HEK293 (cell line): ENCODE measurements around the gene LDLRAD3.
A peak's percentile ranks its signal among the peaks of the same experiment; 100 is the strongest.

ENCODE experiments used
- CTCF ChIA-PET: fragments of 350-600 bp; formaldehyde crosslinking; extraction: SDS; loops from one replicate; lab custom pipeline; 2021; ENCODE audit warnings: antibody characterized with exemption; lab: Yijun Ruan, JAX
- POLR2A ChIA-PET: fragments of 300-600 bp; formaldehyde crosslinking; extraction: SDS; loops from one replicate; lab custom pipeline; 2020; ENCODE audit warnings: antibody characterized with exemption, inconsistent platforms; lab: Yijun Ruan, JAX
- H3K27ac ChIP-seq: fragments of 200-500 bp; sonication (Bioruptor generic); 2 replicates; pipeline ENCODE4 v1.5.1; 2014; ENCODE audit warnings: low read depth, low read length, control low read depth, inconsistent platforms; ENCODE audit errors: extremely low read depth
- H3K36me3 ChIP-seq, 2 experiments: fragments of 200-500 bp in 1 of 2; sonication (Bioruptor generic) in 1 of 2; 1 replicate in 1 of 2; 2 replicates in 1 of 2; pipeline ENCODE4 v1.5.1; 2014 to 2017; ENCODE audit warnings: inconsistent platforms in 2 of 2, low read length in 2 of 2; ENCODE audit not compliant: control insufficient read depth in 2 of 2, insufficient read depth in 1 of 2
- H3K4me1 ChIP-seq: fragments of 200-500 bp; sonication (Bioruptor generic); 2 replicates; pipeline ENCODE4 v1.5.1; 2014; ENCODE audit warnings: mild to moderate bottlenecking, low read length, inconsistent platforms; ENCODE audit not compliant: control insufficient read depth, insufficient read depth
- H3K4me3 ChIP-seq: 2 replicates; pipeline ENCODE4 v1.5.1; 2011; ENCODE audit warnings: low read depth, mild to moderate bottlenecking, control low read depth, low read length, moderate library complexity
- H3K9me3 ChIP-seq: fragments of 200-500 bp; sonication (Bioruptor generic); 2 replicates; pipeline ENCODE4 v1.5.1; 2014; ENCODE audit warnings: low read depth, low read length, inconsistent platforms; ENCODE audit not compliant: control insufficient read depth, insufficient read depth
- MEIS1 ChIP-seq: sonication (generic); formaldehyde crosslinking; IDR thresholded peaks from 2 replicates; pipeline ENCODE4 v1.8.1; 2022; ENCODE audit warnings: missing genetic modification reagents, mild to moderate bottlenecking, borderline replicate concordance
- PRDM1 ChIP-seq: fragments of 450-650 bp; formaldehyde crosslinking; IDR thresholded peaks from 2 replicates; pipeline ENCODE4; 2016; ENCODE audit warnings: missing biosample characterization, missing genetic modification characterization
- ZBTB17 ChIP-seq: fragments of 450-650 bp; formaldehyde crosslinking; IDR thresholded peaks from 2 replicates; pipeline ENCODE4 v1.5.1; 2016; ENCODE audit warnings: missing biosample characterization, missing genetic modification characterization
- ZFHX2 ChIP-seq: fragments of 450-650 bp; formaldehyde crosslinking; conservative IDR thresholded peaks from 2 replicates; pipeline ENCODE4 v1.5.1; 2016; ENCODE audit warnings: missing biosample characterization, missing genetic modification characterization
- ZNF112 ChIP-seq: fragments of 450-650 bp; formaldehyde crosslinking; IDR thresholded peaks from 2 replicates; pipeline ENCODE4 v1.5.0; 2017; ENCODE audit warnings: missing biosample characterization, missing genetic modification characterization
- ZNF169 ChIP-seq: fragments of 450-650 bp; formaldehyde crosslinking; IDR thresholded peaks from 2 replicates; pipeline ENCODE4 v1.5.1; 2016; ENCODE audit warnings: missing biosample characterization, missing genetic modification characterization
- ZNF24 ChIP-seq: fragments of 450-650 bp; formaldehyde crosslinking; IDR thresholded peaks from 2 replicates; pipeline ENCODE4 v1.5.1; 2016; ENCODE audit warnings: missing biosample characterization, missing genetic modification characterization
- ZNF354C ChIP-seq: fragments of 450-650 bp; formaldehyde crosslinking; IDR thresholded peaks from 2 replicates; pipeline ENCODE4 v1.5.1; 2016; ENCODE audit warnings: missing biosample characterization, missing genetic modification characterization, low read depth, borderline replicate concordance
- ZNF404 ChIP-seq: fragments of 450-650 bp; formaldehyde crosslinking; IDR thresholded peaks from 2 replicates; pipeline ENCODE4 v1.5.1; 2017; ENCODE audit warnings: missing biosample characterization, missing genetic modification characterization
- ZNF529 ChIP-seq: fragments of 450-650 bp; formaldehyde crosslinking; IDR thresholded peaks from 2 replicates; pipeline ENCODE4 v1.5.1; 2017; ENCODE audit warnings: missing genetic modification characterization, missing biosample characterization; ENCODE audit not compliant: insufficient replicate concordance
- ZNF560 ChIP-seq: fragments of 450-650 bp; formaldehyde crosslinking; IDR thresholded peaks from 2 replicates; pipeline ENCODE4 v1.5.1; 2017; ENCODE audit warnings: missing biosample characterization, missing genetic modification characterization, borderline replicate concordance
- ZNF571 ChIP-seq: fragments of 450-650 bp; formaldehyde crosslinking; IDR thresholded peaks from 2 replicates; pipeline ENCODE4 v1.5.0; 2017; ENCODE audit warnings: missing biosample characterization, missing genetic modification characterization
- ZNF600 ChIP-seq: fragments of 450-650 bp; formaldehyde crosslinking; IDR thresholded peaks from 2 replicates; pipeline ENCODE4 v1.5.1; 2016; ENCODE audit warnings: missing biosample characterization, missing genetic modification characterization
- ZNF776 ChIP-seq: fragments of 450-650 bp; formaldehyde crosslinking; IDR thresholded peaks from 2 replicates; pipeline ENCODE4 v1.5.0; 2017; ENCODE audit warnings: missing biosample characterization, missing genetic modification characterization, borderline replicate concordance
- ZNF843 ChIP-seq: fragments of 450-650 bp; formaldehyde crosslinking; IDR thresholded peaks from 2 replicates; pipeline ENCODE4 v1.5.1; 2016; ENCODE audit warnings: missing biosample characterization, missing genetic modification characterization
- TF ChIP-seq, protein P1 (sequence below): fragments of 450-650 bp; formaldehyde crosslinking; IDR thresholded peaks from 2 replicates; pipeline ENCODE4 v1.5.1; 2016; ENCODE audit warnings: missing biosample characterization, missing genetic modification characterization
- TF ChIP-seq, protein P2 (sequence below): fragments of 450-650 bp; formaldehyde crosslinking; IDR thresholded peaks from 2 replicates; pipeline ENCODE4 v1.5.1; 2016; ENCODE audit warnings: missing biosample characterization, missing genetic modification characterization
- TF ChIP-seq, protein P3 (sequence below): fragments of 450-650 bp; formaldehyde crosslinking; IDR thresholded peaks from 2 replicates; pipeline ENCODE4 v1.5.1; 2016; ENCODE audit warnings: missing biosample characterization, missing genetic modification characterization
- TF ChIP-seq, protein P4 (sequence below): fragments of 450-650 bp; formaldehyde crosslinking; IDR thresholded peaks from 2 replicates; pipeline ENCODE4 v1.5.1; 2016; ENCODE audit warnings: missing biosample characterization, missing genetic modification characterization, borderline replicate concordance

LDLRAD3 gene

DNA sequence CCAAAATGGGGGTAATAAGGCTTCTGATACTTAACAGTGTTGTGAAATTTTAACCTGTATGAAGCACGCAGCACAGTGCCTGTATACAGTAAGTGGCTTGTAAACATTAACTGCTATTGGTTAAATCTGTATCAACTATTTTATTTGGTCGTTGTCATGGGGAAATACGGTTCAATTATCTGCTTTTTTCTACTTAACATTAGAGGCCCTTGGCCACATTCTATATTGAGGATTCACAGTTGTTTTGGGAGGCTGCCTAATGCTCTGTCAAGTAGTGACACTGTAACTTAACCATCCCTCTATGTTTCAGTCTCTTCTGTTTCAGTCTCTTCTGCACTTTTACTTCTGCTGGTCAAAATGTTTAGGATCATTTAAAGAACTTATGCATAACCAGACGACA is 95.6 kb downstream of the LDLRAD3 start:
- Histone ChIP-seq H3K4me3 (no peak overlapping the region), H3K4me1 (no peaks in the 10 kb centered on the region), H3K27ac (no peak overlapping the region), H3K9me3 (no peaks in the 10 kb centered on the region), H3K36me3 (no peaks in the 10 kb centered on the region)
- POLR2A ChIA-PET = no interaction called here
- CTCF ChIA-PET = interaction anchor here (0.6 to 1.6 kb wide), 4 partner anchors 10 to 219 kb away, joined by 3 to 8 read pairs (median 3); no protein-coding TSS in a partner anchor
- TF ChIP-seq ZNF24 (tag by site-specific recombination) (no peak), ZNF776 (tag by site-specific recombination) (no peak), ZNF404 (tag by site-specific recombination) (no peak), ZNF169 (tag by site-specific recombination) (no peak), PRDM1 (tag by site-specific recombination) (no peak), ZNF600 (tag by site-specific recombination) (no peak), ZFHX2 (tag by site-specific recombination) (no peak), ZNF112 (no peak), ZNF354C (tag by site-specific recombination) (no peak), ZBTB17 (tag by site-specific recombination) (no peak), ZNF843 (tag by site-specific recombination) (no peak), ZNF560 (tag by site-specific recombination) (no peak), ZNF571 (tag by site-specific recombination) (no peak), MEIS1 (CRISPR knock-in tag) (no peak), ZNF529 (no peak)
- TF ChIP-seq, protein P1, sequence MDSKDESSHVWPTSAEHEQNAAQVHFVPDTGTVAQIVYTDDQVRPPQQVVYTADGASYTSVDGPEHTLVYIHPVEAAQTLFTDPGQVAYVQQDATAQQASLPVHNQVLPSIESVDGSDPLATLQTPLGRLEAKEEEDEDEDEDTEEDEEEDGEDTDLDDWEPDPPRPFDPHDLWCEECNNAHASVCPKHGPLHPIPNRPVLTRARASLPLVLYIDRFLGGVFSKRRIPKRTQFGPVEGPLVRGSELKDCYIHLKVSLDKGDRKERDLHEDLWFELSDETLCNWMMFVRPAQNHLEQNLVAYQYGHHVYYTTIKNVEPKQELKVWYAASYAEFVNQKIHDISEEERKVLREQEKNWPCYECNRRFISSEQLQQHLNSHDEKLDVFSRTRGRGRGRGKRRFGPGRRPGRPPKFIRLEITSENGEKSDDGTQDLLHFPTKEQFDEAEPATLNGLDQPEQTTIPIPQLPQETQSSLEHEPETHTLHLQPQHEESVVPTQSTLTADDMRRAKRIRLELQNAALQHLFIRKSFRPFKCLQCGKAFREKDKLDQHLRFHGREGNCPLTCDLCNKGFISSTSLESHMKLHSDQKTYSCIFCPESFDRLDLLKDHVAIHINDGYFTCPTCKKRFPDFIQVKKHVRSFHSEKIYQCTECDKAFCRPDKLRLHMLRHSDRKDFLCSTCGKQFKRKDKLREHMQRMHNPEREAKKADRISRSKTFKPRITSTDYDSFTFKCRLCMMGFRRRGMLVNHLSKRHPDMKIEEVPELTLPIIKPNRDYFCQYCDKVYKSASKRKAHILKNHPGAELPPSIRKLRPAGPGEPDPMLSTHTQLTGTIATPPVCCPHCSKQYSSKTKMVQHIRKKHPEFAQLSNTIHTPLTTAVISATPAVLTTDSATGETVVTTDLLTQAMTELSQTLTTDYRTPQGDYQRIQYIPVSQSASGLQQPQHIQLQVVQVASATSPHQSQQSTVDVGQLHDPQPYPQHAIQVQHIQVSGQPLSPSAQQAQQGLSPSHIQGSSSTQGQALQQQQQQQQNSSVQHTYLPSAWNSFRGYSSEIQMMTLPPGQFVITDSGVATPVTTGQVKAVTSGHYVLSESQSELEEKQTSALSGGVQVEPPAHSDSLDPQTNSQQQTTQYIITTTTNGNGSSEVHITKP (tag by site-specific recombination) = no peak
- TF ChIP-seq, protein P2, sequence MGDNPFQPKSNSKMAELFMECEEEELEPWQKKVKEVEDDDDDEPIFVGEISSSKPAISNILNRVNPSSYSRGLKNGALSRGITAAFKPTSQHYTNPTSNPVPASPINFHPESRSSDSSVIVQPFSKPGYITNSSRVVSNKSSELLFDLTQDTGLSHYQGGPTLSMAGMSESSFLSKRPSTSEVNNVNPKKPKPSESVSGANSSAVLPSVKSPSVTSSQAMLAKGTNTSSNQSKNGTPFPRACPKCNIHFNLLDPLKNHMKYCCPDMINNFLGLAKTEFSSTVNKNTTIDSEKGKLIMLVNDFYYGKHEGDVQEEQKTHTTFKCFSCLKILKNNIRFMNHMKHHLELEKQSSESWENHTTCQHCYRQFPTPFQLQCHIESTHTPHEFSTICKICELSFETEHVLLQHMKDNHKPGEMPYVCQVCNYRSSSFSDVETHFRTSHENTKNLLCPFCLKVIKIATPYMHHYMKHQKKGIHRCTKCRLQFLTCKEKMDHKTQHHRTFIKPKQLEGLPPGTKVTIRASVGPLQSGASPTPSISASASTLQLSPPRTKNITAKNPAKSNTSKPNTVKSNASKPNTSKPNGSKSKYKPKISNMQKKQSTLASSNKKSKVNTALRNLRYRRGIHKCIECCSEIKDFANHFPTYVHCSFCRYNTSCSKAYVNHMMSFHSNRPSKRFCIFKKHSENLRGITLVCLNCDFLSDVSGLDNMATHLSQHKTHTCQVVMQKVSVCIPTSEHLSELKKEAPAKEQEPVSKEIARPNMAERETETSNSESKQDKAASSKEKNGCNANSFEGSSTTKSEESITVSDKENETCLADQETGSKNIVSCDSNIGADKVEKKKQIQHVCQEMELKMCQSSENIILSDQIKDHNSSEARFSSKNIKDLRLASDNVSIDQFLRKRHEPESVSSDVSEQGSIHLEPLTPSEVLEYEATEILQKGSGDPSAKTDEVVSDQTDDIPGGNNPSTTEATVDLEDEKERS (tag by site-specific recombination) = no peak
- TF ChIP-seq, protein P3, sequence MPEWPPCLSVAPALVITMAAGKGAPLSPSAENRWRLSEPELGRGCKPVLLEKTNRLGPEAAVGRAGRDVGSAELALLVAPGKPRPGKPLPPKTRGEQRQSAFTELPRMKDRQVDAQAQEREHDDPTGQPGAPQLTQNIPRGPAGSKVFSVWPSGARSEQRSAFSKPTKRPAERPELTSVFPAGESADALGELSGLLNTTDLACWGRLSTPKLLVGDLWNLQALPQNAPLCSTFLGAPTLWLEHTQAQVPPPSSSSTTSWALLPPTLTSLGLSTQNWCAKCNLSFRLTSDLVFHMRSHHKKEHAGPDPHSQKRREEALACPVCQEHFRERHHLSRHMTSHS (tag by site-specific recombination) = no peak

DNA sequence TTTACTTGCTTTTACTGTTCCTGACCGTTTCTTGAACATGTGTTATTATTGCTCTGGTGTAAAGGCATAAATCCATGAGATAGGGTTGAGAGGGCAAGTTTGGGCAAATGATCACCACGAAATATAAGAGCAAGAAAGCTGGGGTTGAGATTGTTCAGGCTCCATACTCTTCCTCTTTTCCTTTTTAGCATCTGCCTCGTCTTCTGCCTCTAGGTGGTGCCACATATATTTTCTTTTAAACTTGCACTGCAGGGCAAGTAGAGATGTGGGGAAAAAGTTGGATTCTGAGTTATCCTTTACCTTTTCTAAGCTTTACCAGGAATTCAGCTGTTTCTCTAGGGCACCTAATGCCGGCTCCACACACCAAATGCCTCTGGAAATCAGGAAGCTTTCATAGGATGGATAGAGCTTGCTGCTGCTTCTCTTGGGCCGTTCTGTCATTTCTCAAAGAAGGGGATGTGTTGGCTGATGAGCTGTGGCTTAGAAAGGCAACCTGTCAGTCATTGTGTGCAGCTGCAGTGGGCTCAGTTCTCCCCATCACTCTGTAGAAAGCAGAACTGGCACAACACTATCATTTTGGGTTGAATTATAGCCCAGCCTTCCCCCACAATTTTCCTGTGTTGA is 98.2 kb downstream of the LDLRAD3 start:
- Histone ChIP-seq H3K4me1 (no peaks in the 10 kb centered on the region), H3K27ac (no peak overlapping the region), H3K4me3 (no peak overlapping the region), H3K36me3 (no peaks in the 10 kb centered on the region), H3K9me3 (no peaks in the 10 kb centered on the region)
- ChIA-PET CTCF (interaction anchor here (0.6 to 3.2 kb wide), 22 partner anchors 9 to 781 kb away, joined by 3 to 17 read pairs (median 4); no protein-coding TSS in a partner anchor), POLR2A (no interaction called here)
- TF ChIP-seq, protein P4, sequence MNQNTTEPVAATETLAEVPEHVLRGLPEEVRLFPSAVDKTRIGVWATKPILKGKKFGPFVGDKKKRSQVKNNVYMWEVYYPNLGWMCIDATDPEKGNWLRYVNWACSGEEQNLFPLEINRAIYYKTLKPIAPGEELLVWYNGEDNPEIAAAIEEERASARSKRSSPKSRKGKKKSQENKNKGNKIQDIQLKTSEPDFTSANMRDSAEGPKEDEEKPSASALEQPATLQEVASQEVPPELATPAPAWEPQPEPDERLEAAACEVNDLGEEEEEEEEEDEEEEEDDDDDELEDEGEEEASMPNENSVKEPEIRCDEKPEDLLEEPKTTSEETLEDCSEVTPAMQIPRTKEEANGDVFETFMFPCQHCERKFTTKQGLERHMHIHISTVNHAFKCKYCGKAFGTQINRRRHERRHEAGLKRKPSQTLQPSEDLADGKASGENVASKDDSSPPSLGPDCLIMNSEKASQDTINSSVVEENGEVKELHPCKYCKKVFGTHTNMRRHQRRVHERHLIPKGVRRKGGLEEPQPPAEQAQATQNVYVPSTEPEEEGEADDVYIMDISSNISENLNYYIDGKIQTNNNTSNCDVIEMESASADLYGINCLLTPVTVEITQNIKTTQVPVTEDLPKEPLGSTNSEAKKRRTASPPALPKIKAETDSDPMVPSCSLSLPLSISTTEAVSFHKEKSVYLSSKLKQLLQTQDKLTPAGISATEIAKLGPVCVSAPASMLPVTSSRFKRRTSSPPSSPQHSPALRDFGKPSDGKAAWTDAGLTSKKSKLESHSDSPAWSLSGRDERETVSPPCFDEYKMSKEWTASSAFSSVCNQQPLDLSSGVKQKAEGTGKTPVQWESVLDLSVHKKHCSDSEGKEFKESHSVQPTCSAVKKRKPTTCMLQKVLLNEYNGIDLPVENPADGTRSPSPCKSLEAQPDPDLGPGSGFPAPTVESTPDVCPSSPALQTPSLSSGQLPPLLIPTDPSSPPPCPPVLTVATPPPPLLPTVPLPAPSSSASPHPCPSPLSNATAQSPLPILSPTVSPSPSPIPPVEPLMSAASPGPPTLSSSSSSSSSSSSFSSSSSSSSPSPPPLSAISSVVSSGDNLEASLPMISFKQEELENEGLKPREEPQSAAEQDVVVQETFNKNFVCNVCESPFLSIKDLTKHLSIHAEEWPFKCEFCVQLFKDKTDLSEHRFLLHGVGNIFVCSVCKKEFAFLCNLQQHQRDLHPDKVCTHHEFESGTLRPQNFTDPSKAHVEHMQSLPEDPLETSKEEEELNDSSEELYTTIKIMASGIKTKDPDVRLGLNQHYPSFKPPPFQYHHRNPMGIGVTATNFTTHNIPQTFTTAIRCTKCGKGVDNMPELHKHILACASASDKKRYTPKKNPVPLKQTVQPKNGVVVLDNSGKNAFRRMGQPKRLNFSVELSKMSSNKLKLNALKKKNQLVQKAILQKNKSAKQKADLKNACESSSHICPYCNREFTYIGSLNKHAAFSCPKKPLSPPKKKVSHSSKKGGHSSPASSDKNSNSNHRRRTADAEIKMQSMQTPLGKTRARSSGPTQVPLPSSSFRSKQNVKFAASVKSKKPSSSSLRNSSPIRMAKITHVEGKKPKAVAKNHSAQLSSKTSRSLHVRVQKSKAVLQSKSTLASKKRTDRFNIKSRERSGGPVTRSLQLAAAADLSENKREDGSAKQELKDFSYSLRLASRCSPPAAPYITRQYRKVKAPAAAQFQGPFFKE = no peak
- peak; percentile 65 for TF ChIP-seq PRDM1 (tag by site-specific recombination)
